LNCaP clone FGC (cell line): ENCODE data around the gene FANCG.

Source experiments
- DNase-seq: peaks from one replicate; pipeline ENCODE4 v3.0.0-alpha.2; 2011; ENCODE audit warnings: low read depth
- H3K4me3 ChIP-seq: 2 replicates; pipeline ENCODE4 v1.5.1; 2011; ENCODE audit warnings: mild to moderate bottlenecking, low read depth, low read length, control low read depth
- CTCF ChIP-seq: IDR thresholded peaks from 2 replicates; pipeline ENCODE4 v1.5.1; 2012; ENCODE audit warnings: mild to moderate bottlenecking; ENCODE audit not compliant: control insufficient read depth, insufficient read depth; ENCODE audit errors: extremely low read depth

Gene FANCG

GRCh38 chr9:35079426-35080341 lies at the start of gene FANCG:
TSS of gene FANCG (minus strand) at chr9:35079942. CDS start at chr9:35079524, 418 bp downstream.
- no peak for TF ChIP-seq CTCF
- DNase-seq, result peak; percentile 75
- peak within 1 kb of the TSS; percentile 90 for H3K4me3 ChIP-seq

- H3K4me3 ChIP-seq, result peak overlapping the region; percentile 87
- DNase-seq, result peak; percentile 80
- peak; percentile 96 for TF ChIP-seq CTCF
Observed at GRCh38 chr9:35116898-35117551, 37.3 kb upstream of the FANCG start.

- TF ChIP-seq CTCF, result no peak
- no peak for DNase-seq
- peak overlapping the region; percentile 87 for H3K4me3 ChIP-seq
Observed at GRCh38 chr9:35116539-35116897, 36.8 kb upstream of the FANCG start.

GRCh38 chr9:35115680-35116538 lies 36.2 kb upstream of the FANCG start, which contains the start of gene ATOSB:
TSS of gene ATOSB (minus strand) at chr9:35115862. CDS start at chr9:35108274, 7,588 bp downstream.
- TF ChIP-seq CTCF, result no peak
- H3K4me3 ChIP-seq, result peak within 1 kb of the TSS; percentile 87
- peak; percentile 93 for DNase-seq

- no peak for DNase-seq
- peak overlapping the region; percentile 87 for H3K4me3 ChIP-seq
- TF ChIP-seq CTCF, result no peak
Observed at GRCh38 chr9:35114840-35115628, 35.3 kb upstream of the FANCG start.

- no peak for TF ChIP-seq CTCF
- H3K4me3 ChIP-seq, result peak overlapping the region; percentile 87
- no peak for DNase-seq
Observed at GRCh38 chr9:35114113-35114839, 34.5 kb upstream of the FANCG start.
